Measurements from ENCODE around the gene KCNMA1. TPM values are rescaled to one million over a fixed set of nuclear protein-coding genes. Genes with fewer than 3 reads are reported as not detected.
A peak's percentile ranks its signal among the peaks of the same experiment; 100 is the strongest.

KCNMA1 gene
- total RNA-seq, 1 donor from 2014 or later = 15.3 TPM

GRCh38 chr10:76973091-76974016 is 664.3 kb downstream of the KCNMA1 start:
- no peak for DNase-seq (ENCODE audit: low read depth)

GRCh38 chr10:76972541-76972940 is 665.1 kb downstream of the KCNMA1 start:
- DNase-seq (ENCODE audit: low read depth) = no peak

- DNase-seq (ENCODE audit: low read depth) = no peak
These were observed 665.9 kb downstream of the KCNMA1 start for GRCh38 chr10:76971547-76972170.

- no peak for DNase-seq (ENCODE audit: low read depth)
These were observed 666.7 kb downstream of the KCNMA1 start for GRCh38 chr10:76970711-76971519.

DNA sequence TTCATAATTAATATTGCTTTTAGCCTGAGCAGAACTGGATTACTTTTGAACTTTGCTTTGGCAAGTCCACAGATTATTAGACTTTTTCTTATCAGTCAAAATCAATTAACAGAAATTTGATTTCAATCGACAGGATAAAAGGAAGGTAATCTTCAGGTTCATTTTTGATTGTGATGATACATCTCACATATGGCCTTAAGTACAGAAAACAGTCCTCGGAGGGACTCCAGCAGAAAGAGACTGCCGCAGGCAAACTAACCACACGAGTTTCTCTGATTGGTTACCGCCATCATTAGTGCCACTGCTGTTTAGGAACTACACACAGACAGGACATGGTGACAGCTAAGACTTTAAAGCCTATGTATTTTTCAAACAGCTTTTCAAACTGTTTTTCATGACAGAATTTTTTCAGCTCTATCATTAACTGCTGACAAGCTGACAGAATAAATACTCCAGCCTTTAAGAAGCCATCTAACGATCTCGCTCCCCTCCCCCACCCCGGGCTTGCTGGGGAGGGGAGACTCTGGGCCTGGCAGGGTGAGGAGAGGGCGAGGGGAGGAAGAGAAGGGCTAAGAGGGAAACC is 668.2 kb downstream of the KCNMA1 start:
- no peak for DNase-seq (ENCODE audit: low read depth)

- no peak for DNase-seq (ENCODE audit: low read depth)
These were observed 669.1 kb downstream of the KCNMA1 start for GRCh38 chr10:76968483-76968882.

DNA sequence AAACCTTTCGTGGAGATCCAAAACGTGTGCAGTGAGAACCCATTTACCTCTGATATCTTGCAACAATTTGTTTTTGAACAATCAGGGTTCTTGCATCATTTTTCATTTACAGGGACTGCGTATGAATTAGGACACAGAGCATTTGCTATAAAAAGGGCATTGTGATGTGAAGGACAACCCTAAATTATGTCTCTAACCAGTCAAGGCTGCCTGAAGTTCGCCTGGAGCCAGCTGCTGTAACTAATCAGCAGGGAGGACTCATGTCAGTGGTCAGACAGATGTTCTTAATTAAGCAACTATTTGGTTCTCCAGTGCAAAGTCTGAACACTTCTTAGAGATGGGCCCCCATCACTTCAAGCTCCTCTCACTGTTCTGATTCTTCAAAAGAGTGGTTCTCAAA is 674.8 kb downstream of the KCNMA1 start:
- DNase-seq (ENCODE audit: low read depth) = peak; percentile 35

- no peak for DNase-seq (ENCODE audit: low read depth)
These were observed 675.8 kb downstream of the KCNMA1 start for GRCh38 chr10:76961841-76962240.

- DNase-seq (ENCODE audit: low read depth) = no peak
These were observed 678.5 kb downstream of the KCNMA1 start for GRCh38 chr10:76959111-76959510.

DNA sequence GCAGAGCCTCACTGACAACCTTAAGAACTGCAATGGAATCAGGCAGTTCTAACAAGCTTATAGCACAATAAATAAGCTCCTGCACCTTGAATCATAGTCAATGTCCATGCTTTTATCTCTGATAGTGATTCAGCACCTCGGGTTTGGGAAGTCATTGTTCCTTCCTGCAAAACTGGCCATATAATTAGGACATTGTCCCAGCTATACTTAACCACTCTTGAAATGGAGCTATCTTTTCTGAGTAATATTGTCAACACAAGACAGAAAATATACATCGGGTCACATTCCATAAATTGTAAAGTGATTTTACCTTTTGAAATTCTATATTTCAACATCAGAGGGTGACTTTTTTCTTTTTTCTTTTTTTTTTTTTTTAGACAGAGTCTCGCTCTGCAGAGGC is 682.8 kb downstream of the KCNMA1 start:
- no peak for DNase-seq (ENCODE audit: low read depth)

DNA sequence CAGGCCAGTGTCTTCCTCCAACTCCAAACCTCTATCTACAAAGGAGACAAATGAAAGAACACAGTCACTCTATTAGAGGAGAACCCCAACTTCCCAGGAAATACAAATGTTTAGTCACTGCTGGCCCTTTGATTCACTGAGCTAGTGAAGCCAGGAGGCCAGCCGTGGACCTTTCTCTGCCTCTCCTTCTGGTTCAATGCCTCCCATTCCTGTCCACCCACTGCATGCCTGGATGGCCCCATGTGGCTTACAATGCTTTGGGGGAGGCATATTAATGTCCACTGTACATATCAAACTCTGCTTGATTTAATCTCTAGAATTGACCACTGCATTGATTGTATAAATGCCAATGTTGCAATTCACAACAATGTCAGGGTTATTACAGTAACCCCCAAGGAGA is 687.3 kb downstream of the KCNMA1 start:
- DNase-seq (ENCODE audit: low read depth) = no peak

DNA sequence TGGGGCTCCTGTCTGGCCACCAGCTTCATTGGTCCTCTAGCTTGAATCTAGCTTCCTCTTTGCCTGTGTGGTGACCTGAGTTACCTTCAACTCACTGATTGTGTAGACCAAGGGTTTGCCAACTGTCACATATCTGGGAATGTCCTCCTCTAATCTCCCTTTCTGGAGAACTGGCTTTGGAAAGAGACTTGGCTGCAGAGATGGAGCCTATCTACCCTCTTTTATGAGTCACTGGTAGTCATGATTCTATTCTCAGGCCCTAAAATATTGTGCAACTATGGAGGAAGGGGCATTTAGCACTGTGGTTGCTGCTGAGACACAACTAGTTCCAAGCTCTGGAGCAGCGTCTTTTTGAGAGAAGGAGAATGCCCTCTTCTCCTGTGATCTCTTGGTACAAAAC is 691.3 kb downstream of the KCNMA1 start:
- peak; percentile 25 for DNase-seq (ENCODE audit: low read depth)

DNA sequence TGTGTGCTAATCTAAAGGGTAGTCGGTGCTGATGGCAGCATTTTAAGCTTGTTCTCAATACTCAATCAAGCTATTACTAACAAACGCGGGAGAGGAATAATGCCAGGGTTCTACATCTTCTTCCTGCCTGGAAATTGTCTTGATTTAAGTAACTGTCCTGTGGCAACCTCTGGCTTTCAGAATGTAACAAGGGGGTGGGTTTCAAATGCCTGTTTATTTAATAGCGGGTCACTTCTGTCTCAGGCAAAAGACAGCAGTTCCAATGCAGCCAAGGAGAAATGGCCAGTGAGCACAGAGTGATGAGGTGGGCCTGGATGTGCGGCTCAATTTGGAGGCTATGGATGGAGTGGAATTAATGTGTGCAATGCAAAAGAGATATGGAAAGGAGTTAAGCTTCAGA is 692.4 kb downstream of the KCNMA1 start:
- DNase-seq (ENCODE audit: low read depth) = no peak

DNA sequence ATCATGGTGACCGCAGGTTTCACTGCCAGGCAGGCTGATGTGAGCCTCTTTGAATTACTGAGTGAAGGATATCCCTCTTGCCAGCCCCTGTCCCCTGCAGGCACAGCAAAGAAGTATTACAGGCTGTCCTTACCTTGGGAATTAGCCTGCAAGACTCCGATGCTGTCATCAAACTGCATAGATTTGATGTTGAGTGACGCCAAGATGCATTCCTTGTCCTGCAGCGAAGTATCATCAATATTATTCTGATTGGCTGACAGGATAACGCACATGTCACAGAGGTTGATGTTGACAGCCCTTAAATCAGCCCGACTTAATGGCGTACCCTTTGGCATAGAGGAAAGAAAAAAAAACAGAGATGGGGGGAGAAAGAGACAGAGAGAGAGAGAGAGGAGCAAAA is 693.0 kb downstream of the KCNMA1 start:
- no peak for DNase-seq (ENCODE audit: low read depth)

DNA sequence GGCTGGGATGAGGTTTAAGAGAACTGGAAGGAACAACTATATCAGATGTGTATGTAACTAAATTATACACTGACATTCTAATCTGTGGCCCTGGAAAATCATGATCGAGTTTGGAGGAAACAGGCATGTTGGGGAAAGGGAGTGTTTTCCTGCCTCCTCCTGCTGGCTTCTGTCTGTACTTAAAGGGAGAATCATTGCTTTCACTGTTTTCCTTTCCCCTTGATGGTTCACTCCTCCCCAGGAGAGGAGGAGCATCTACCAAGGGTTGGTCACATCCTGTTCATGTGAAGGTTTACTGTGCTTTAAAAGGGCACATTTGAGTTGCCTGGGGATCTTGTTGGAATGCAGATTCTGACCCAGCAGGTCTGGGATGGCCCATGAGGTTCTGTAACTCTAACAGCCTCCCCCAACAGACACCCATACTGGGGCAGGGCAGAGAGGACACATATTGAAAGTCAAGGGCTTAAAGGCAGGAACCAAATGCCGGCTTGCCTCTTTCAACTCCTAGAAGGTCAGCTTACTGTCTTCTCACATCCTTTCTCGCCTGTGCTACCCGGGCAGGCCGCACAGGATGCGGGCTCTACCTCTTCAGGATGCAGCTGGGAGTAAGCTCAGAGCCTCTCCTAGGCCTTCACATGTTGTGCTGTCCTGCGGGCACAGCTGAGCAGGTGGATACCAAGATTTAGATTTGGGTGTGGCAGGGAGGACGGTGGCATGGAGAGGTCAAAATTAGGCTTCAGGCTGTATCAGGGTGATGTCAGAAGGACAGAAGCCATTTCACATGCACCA is 694.8 kb downstream of the KCNMA1 start:
- no peak for DNase-seq (ENCODE audit: low read depth)

DNA sequence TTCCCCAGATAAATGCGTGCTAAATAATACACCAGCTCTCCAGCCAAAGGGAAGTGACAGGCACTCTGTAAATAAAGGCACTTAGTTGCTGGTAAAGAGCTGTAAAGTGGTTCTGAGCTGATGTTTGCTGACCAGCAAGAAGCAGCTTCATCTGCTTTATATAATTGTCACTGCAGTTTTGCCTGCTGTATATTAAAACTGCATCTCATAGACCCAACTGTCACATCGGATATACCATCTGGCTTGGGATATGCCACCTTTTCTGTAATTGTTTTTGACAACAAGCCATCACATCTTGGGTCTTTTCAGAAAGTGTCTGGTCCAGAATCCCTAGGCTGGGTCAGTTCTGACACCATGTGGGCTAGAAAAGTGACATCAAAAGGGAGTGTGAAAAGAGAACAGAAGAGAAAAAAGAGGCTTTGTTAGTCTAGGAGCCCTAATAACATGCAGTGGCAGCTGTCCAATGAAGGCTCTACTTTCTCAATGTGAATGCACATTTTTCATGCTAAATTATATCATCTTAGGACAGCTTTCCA is 697.6 kb downstream of the KCNMA1 start:
- DNase-seq (ENCODE audit: low read depth) = no peak

DNA sequence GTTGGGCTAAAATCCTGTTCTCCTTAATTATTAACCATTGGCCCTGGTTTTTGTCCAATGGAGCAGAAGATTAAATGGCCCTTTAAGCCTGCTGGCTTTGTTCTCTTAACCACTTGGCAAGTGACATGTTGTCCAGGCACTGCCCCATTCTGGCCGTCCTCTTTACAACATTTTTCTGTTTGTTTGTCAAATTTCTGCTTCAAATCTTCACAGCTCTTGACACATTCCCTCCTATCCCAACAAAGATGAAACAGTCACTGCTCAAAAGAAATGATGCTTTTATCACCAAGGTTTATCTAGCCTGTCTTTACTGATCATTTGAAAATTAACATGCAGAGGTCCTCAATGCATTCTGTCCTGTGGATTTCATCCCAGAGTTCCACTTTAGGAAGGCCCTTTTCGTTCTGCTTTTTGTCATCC is 700.4 kb downstream of the KCNMA1 start:
- no peak for DNase-seq (ENCODE audit: low read depth)

DNA sequence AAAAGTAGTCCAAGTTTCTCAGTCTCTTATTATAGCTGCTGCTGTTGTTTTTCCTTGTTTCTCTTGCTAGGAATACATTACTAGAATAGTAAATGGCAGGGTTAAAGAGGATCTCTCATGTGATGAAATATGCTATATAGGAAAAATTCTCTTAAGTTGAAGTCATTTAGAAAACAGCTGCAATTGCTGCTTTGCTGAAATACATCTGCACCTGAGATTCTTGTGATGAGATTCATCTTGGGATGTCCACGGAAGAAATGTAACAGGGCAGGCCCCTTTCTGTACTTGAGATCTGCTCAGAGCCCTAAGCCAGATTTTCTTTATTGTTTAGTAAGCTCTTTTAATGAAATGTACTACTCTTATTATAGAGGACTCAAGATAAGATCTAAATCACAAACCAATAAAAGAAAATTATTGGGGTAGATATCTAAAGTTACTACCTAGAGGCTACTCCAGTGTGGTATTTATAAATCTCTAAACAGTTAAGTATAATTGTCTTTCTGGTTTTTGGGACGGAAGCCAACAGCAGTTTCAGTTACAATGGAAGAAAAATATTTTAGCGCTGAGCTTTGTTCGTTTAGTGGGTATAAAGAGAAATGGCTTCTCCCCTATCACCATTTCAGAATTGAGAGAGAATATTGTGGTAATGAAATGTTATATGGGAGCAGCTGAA is 701.5 kb downstream of the KCNMA1 start:
- DNase-seq (ENCODE audit: low read depth) = no peak

DNA sequence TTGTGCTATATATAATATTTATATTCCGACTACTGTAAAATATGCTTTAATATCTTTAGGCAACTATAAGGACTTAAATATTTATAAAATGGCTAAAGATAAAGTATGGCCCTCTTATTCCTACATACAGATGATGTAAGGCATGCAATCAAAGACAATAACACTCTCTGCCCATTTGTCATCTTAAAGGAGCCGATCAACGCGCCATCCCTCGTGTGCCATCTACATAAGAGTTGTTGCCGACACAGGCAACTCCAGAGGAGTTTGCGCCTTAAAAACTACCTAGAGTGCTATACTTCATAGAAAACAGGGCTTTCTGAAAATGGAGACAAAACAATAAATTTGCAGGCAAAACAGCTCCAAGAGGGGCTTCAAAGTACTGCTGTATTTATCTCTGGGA is 709.0 kb downstream of the KCNMA1 start:
- no peak for DNase-seq (ENCODE audit: low read depth)
